Parathyroid adenoma (tissue), 2 donors: ENCODE results near the gene NPAS2.

Source experiments
- H2AFZ ChIP-seq: fragments of 300-600 bp; sonication (generic); one replicate; pipeline ENCODE4 v1.7.0; 2017; ENCODE audit warnings: antibody characterized with exemption, mild to moderate bottlenecking
- H3K27ac ChIP-seq: fragments of 300-600 bp; sonication (generic); one replicate; pipeline ENCODE4 v1.7.0; 2017
- H3K27me3 ChIP-seq: fragments of 300-600 bp; sonication (generic); one replicate; pipeline ENCODE4 v1.7.0; 2017; ENCODE audit warnings: low read length; ENCODE audit not compliant: control insufficient read depth, insufficient read depth
- H3K36me3 ChIP-seq: fragments of 300-600 bp; sonication (generic); one replicate; pipeline ENCODE4 v1.7.0; 2017; ENCODE audit warnings: low read length; ENCODE audit not compliant: control insufficient read depth, insufficient read depth
- H3K4me1 ChIP-seq: fragments of 300-600 bp; sonication (generic); one replicate; pipeline ENCODE4 v1.7.0; 2017; ENCODE audit warnings: control low read depth
- H3K4me2 ChIP-seq: fragments of 300-600 bp; sonication (generic); one replicate; pipeline ENCODE4 v1.7.0; 2017; ENCODE audit warnings: low read length
- H3K4me3 ChIP-seq: fragments of 300-600 bp; sonication (generic); one replicate; pipeline ENCODE4 v1.7.0; 2017; ENCODE audit warnings: low read depth, low read length
- H3K79me2 ChIP-seq: fragments of 300-600 bp; sonication (generic); one replicate; pipeline ENCODE4 v1.7.0; 2017; ENCODE audit warnings: control low read depth
- H3K9ac ChIP-seq: fragments of 300-600 bp; sonication (generic); one replicate; pipeline ENCODE4 v1.7.0; 2017; ENCODE audit warnings: mild to moderate bottlenecking
- H3K9me3 ChIP-seq: fragments of 300-600 bp; sonication (generic); one replicate; pipeline ENCODE4 v1.7.0; 2017; ENCODE audit warnings: low read length; ENCODE audit not compliant: control insufficient read depth
- CTCF ChIP-seq: fragments of 300-600 bp; sonication (generic); IDR thresholded peaks from one replicate; pipeline ENCODE4 v1.7.0; 2017; ENCODE audit warnings: antibody characterized with exemption, mild to moderate bottlenecking
- donor health status: primary hyperparathyroidism.

Gene NPAS2

DNA sequence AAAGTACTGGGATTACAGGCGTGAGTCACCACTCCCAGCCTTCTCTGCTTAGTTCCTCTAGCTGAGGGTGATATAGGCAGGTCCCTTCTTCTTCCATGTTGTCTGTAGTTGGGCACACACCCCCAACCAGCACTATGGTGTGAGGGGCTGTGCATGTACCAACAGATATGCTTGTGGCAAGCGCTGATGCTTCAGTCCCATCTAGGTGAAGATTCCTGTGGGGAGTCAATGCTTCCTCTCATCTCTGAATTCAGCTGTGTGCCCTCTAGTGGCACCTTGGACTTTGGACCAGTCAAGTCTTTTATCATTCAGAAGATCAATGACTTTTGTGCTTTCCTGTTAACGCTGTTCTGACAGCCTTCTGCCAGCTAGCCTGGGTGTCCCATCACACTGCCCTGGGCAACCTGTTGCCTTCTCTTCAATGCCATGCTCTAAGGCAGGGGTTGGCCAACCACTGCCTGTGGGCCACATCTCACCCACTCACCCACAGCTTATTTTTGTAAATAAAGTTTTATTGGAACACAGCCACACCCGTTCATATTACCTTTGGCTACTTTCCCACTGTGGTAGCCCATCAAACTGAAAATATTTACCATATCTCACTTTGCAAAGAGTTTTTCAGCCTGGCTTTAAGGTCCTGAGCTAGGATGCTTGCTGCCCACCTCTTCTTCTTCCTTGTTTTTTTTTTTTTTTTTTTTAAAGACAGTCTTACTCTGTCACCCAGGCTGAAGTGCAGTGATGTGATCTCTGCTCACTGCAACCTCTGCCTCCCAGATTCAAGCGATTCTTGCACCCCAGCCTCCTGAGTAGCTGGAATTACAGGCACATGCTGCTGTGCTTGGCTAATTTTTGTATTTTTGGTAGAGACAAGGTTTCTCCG is 51.0 kb downstream of the NPAS2 start:
- Histone ChIP-seq H3K4me2 (no peak overlapping the region), H3K4me1 (no peaks in the 10 kb centered on the region), H3K9ac (no peak overlapping the region), H3K27ac (no peak overlapping the region), H3K4me3 (no peak overlapping the region), H3K9me3 (no peaks in the 10 kb centered on the region), H3K27me3 (no peaks in the 10 kb centered on the region), H3K79me2 (no peaks in the 10 kb centered on the region), H3K36me3 (no peaks in the 10 kb centered on the region), H2AFZ (no peak overlapping the region)
- TF ChIP-seq CTCF: no peak

- Histone ChIP-seq H3K79me2 (no peaks in the 10 kb centered on the region), H3K4me1 (no peaks in the 10 kb centered on the region), H3K9me3 (no peaks in the 10 kb centered on the region), H3K4me3 (no peak overlapping the region), H3K36me3 (no peaks in the 10 kb centered on the region), H2AFZ (no peak overlapping the region), H3K9ac (no peak overlapping the region), H3K4me2 (no peak overlapping the region), H3K27ac (no peak overlapping the region), H3K27me3 (no peaks in the 10 kb centered on the region)
- TF ChIP-seq CTCF: no peak
These were observed 55.7 kb downstream of the NPAS2 start for GRCh38 chr2:100875516-100876230.

DNA sequence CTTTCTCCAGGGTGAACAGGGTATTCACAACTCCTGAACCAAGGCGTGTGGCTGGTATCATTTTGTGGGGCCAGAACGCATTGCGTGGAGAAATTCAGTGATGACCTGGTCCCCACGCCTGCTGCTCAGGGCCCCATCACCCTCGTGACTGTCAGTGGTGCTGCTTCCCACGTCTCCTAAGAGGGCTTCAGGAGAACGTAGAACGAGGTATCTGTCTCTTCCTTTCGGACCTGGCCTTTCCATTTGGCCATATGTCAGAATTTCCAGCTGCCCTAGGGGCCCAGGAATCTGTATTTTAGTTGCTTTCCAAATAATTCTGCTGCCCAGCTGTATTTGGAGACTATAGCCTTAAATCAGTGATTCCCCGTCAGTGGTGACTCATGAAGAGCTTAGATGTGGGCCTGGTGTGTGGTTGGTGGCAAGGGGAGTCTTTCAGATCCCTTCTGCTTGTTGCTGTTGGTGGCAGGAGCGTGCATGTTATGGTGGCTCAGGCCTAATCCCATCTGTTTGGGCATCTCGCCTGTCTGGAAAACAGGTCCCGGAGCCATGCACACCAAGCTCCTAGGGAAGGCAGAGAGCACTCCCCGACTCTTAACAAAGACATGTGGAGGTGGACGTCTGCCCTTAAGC is 56.4 kb downstream of the NPAS2 start:
- Histone ChIP-seq H3K9ac (no peak overlapping the region), H2AFZ (no peak overlapping the region), H3K4me1 (no peaks in the 10 kb centered on the region), H3K27me3 (no peaks in the 10 kb centered on the region), H3K4me3 (no peak overlapping the region), H3K9me3 (no peaks in the 10 kb centered on the region), H3K79me2 (no peaks in the 10 kb centered on the region), H3K36me3 (no peaks in the 10 kb centered on the region), H3K27ac (no peak overlapping the region), H3K4me2 (no peak overlapping the region)
- TF ChIP-seq CTCF: no peak

GRCh38 chr2:100877555-100877954 is 57.6 kb downstream of the NPAS2 start:
- Histone ChIP-seq H3K9me3 (no peaks in the 10 kb centered on the region), H3K27me3 (no peaks in the 10 kb centered on the region), H3K27ac (no peak overlapping the region), H3K4me3 (no peak overlapping the region), H2AFZ (no peak overlapping the region), H3K4me1 (no peaks in the 10 kb centered on the region), H3K36me3 (no peaks in the 10 kb centered on the region), H3K9ac (no peak overlapping the region), H3K79me2 (no peaks in the 10 kb centered on the region), H3K4me2 (no peak overlapping the region)
- no peak for TF ChIP-seq CTCF
